Measurements from ENCODE around the gene BGLAP.
"Not testable (repeated sequence)": the region's sequence is repeated elsewhere in the genome, so short reads cannot be mapped to it uniquely, and the experiment has no call there.

Gene BGLAP

DNA sequence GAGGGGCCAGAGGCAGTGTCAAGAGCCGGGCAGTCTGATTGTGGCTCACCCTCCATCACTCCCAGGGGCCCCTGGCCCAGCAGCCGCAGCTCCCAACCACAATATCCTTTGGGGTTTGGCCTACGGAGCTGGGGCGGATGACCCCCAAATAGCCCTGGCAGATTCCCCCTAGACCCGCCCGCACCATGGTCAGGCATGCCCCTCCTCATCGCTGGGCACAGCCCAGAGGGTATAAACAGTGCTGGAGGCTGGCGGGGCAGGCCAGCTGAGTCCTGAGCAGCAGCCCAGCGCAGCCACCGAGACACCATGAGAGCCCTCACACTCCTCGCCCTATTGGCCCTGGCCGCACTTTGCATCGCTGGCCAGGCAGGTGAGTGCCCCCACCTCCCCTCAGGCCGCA lies at the start of gene BGLAP:
BGLAP (plus strand) TSS at position 259 of the 400 bp plus-strand sequence; CDS start at position 307, 48 bp downstream.
- DNase-seq (ENCODE audit: low read depth, low spot score), result no peak

DNA sequence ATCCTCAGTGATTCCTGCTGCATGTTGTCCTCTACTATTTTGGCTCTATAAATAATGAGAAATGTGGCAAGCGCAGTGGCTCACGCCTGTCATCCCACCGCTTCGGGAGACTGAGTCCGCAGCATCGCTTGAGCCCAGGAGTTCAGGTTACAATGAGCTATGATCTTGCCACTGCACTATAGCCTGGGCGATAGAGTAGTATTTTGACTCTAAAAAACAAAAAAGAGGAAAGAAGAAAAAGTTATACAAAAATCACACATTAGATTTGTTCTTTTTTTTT lies 48.8 kb upstream of the BGLAP start:
- DNase-seq (ENCODE audit: low read depth, low spot score), result no peak

DNA sequence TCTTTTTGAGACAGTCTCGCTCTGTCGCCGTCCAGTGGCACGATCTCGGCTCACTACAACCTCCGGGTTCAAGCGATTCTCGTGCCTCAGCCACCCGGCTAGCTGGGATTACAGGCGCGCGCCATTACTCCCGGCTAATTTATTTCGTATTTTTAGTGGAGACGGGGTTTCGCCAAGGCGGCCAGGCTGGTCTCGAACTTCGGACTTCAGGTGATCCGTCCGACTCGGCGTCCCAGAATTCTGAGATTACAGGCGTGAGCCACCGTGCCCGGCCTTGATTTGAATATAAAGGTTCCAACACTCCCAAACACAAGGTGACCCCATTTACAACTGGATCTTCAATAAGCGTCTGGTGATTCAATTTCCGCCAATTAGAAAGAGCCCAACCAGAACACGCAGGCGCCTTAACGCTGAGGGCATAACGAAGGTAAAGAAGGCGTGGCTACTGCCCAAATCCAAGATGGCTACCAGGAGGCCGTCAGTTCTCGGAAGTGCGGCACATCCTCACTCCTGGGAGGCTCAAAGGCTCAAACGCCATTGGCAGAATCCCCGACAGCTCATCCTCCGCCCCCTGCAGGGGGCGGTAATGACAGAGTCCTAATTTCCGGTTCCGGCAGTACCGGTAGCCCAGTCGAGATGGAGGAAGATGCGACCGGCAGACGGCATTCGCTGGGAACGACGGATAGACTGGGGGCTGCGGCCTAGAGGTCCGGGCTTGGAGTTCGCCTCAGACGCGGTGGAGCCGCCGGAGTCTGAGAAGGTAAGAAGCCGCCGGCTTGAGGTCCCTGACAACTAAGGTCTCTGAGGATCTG lies 48.3 kb upstream of the BGLAP start, which contains the start of gene SLC25A44:
SLC25A44 (plus strand) TSS at position 617 of the 812 bp plus-strand sequence. CDS start 5,744 bp downstream, outside the sequence.
- peak; percentile 99 for DNase-seq (ENCODE audit: low read depth, low spot score)

DNA sequence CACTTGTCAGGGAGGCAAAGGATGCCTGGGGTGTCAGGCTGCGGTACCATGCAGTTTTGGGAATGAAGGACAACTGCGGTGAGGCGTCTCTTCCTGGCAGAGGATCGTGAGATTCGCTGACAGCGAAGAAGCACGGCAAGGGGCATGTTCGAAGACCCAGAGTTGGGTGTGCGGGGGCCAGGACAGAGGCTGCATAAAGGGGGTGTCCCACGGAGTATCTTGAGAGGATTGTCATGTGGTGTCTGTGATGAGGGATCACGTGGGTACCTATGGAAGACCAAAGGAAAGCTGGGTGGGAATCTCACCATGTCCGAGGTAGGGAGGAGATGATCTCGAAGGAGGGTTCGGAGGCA lies 47.7 kb upstream of the BGLAP start:
- DNase-seq (ENCODE audit: low read depth, low spot score), result no peak

DNA sequence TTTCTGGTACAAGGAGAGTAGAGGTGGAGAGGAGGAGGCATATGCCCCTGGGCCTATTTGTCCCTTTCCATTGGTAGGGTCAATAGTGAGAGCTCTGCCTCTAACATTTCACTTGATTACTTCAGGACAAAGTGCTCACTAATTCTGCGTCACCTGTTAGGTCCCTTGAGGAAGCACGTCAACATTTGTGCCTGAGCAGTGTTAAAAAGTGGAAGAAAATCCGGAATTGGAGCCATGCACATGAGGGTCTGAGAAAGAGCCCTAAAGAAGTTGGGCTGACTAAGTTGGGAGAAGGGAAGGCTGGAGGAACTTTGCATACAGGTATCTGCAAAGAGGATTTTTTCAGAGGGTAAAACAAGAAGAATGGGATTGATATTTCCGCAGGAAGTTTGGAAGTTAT lies 46.1 kb upstream of the BGLAP start:
- DNase-seq (ENCODE audit: low read depth, low spot score), result no peak

DNA sequence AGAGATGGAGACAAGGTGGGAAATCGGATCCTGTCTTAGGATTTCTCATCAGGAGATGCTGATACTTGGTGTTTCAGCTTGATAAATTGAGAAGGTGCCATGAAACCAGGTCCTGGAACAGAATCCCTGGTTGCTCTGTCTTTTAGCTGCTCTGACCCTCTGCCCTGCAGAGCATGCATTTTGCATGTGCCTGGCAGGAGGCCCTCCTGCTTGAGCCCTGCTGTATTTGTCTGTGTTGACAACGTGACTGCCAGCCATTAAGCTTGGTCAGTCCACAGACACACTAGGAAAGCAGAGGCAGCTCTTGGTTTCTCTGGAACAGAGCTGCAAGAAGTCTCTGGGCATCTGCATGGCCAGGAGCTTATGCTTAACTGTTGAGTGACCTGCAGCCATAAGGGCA lies 45.5 kb upstream of the BGLAP start:
- DNase-seq (ENCODE audit: low read depth, low spot score), result no peak

DNA sequence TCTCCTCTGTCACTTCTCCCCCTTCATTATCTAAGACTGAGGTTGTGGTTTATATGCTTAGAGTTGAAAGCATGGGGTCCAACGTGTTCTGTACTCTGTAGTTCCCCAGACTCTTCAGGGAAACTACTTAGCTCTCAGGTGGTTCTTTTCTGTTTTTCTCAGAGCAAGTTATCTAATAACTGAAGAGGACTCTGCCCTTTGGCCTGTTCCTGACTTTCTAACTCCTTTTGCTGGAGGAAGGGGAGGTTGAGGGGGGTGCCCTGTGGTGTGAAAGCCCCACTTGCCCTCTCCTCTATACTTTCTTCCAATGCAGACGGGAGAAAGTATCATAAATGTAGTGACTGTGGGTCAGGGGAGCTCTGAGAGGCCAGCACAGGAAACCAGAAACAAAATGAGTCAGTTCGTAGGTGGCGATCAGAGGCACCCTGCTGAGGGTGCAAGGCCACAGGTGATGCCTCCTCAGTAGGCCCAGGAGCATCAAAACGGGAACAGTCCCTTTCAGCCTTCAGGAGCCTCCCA lies 43.1 kb upstream of the BGLAP start:
- no peak for DNase-seq (ENCODE audit: low read depth, low spot score)

DNA sequence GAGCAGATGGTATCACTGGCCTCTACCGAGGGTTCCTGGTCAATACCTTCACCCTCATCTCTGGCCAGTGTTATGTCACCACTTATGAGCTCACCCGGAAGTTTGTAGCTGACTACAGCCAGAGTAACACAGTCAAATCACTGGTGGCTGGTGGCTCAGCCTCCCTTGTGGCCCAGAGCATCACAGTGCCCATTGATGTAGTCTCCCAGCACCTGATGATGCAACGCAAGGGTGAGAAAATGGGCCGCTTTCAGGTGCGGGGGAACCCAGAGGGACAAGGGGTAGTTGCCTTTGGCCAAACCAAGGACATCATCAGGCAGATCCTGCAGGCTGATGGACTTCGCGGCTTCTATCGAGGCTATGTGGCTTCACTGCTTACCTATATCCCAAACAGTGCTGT lies 41.9 kb upstream of the BGLAP start:
- DNase-seq (ENCODE audit: low read depth, low spot score), result no peak

DNA sequence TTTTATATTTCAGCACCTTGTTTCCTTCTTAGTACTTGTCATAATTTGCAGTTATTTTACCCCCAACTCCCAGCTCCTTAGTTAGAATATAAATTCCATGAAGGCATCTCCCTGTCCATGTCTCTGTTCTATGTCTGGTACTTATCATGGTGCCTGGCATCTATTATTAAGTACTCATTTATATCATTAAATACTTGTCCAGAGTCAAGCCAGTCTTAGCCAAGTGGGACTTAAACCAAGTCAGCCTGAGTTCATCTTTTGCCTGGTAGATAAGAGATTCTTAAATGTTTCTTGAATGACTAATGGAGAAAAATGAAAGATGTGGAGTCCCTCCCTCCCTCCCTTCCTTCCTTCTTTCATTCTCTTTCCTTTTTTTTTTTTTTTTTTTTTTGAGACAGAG lies 38.7 kb upstream of the BGLAP start:
- no peak for DNase-seq (ENCODE audit: low read depth, low spot score)

DNA sequence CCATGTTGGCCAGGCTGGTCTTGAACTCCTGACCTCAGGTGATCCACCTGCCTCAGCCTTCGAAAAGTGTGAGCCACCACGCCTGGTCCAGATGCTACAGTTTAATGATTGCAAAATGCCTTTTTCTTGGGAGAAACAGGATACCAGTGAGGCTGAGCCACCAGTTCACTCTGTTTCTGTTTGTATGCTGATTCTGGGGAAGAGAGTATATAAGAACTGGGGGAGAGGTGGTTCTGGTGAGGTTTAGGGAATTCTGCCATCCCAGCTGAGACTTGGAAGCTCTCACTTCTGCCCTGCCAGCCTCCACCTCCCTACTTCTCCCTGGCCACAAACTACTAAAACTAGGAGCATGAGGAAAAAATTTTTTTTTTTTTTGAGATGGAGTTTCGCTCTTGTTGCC lies 37.3 kb upstream of the BGLAP start:
- no peak for DNase-seq (ENCODE audit: low read depth, low spot score)

DNA sequence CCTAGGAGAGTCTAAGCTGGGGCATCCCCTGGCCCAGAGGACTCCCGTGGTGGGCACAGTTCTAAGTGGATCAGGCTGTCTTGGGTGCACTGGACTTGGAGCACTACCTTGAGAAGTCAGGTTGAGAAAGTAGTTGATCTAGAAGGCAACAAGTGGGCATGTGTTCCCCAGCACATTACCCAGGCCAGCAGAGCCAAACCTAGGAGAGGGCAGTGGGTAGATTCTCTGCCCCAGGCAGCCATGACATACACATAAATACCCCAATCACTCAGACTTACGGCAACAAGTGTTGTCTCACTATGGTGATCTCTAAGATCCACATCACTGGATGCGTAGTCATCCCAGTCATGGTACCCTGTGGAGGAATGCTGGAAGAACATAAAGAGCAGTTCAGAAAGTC lies 30.7 kb upstream of the BGLAP start:
- no peak for DNase-seq (ENCODE audit: low read depth, low spot score)

DNA sequence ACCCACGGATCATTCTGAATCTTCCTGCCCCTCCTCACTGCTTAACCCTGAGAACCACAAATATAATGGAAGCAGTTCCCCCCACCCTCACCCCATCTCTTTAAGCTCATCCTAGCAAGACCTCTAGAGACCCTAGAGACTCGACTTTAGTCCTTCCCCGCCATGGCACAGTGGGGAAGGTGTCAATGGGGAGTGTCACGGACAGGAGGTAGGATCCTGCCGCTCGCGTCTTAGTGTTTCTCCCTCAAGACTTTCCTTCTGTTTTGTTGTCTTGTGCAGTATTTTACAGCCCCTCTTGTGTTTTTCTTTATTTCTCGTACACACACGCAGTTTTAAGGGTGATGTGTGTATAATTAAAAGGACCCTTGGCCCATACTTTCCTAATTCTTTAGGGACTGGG lies 29.9 kb upstream of the BGLAP start:
- DNase-seq (ENCODE audit: low read depth, low spot score), result no peak

DNA sequence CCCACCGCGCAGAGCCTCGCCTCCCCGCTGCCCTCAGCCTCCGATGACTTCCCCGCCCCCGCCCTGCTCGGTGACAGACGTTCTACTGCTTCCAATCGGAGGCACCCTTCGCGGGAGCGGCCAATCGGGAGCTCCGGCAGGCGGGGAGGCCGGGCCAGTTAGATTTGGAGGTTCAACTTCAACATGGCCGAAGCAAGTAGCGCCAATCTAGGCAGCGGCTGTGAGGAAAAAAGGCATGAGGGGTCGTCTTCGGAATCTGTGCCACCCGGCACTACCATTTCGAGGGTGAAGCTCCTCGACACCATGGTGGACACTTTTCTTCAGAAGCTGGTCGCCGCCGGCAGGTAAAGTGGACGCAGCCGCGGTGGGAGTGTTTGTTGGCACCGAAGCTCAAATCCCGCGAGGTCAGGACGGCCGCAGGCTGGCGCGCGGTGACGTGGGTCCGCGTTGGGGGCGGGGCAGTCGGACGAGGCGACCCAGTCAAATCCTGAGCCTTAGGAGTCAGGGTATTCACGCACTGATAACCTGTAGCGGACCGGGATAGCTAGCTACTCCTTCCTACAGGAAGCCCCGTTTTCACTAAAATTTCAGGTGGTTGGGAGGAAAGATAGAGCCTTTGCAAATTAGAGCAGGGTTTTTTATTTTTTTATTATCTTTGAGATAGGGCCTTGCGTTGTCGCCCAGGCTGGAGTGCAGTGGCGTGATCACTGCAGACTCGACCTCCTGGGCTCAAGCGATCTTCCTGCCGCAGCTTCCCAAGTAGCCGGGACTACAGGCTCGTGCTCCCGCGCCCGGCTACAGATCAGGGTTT lies 28.9 kb upstream of the BGLAP start, which contains the start of gene PMF1:
PMF1 (plus strand) TSS at position 175 of the 811 bp plus-strand sequence; CDS start at position 184, 9 bp downstream.
- peak; percentile 91 for DNase-seq (ENCODE audit: low read depth, low spot score)

DNA sequence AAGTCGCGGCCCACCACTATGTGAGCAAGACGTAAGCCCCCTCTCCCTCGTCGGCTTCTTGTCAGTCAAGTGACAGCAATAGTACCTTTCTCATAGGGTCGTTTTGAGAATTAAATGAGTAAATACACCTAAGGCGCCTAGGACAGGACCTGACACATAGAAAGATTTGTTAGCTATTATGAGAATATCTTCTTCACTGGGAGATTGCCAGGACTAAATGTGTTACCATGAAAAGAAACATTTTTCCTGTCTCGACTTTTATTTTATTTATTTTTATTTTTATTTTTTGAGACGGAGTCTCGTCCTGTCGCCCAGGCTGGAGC lies 28.4 kb upstream of the BGLAP start:
- DNase-seq (ENCODE audit: low read depth, low spot score), result no peak

DNA sequence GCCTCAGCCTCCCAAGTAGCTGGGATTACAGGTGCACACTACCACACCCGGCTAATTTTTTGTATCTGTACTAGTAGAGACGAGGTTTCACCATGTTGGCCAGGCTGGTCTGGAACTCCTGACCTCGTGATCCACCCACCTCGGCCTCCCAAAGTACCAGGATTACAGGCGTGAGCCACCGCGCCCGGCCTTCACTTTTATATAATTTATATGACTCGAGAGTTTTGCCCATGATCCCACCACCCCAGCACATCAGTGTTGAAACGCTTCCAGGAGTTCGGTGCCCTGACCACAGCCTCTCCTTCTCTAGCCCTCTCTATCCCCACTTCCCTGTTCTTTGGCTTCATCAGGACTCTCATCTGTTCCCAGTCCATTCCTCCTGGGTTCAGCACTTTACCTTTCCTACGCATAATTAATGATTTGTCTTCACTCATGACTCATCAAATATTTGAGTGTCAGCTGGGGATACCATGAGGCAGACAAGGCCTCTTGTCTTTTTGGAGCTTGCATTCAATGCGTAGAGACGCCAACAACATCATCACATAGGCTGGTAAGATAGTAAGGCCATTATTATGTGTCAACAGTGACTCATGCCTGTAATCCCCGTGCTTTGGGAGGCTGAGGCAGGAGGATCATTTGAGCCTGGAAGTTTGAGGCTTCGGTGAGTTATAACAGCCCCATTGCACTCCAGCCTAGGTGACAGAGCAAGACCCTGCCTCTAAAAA lies 27.8 kb upstream of the BGLAP start:
- DNase-seq (ENCODE audit: low read depth, low spot score), result no peak

DNA sequence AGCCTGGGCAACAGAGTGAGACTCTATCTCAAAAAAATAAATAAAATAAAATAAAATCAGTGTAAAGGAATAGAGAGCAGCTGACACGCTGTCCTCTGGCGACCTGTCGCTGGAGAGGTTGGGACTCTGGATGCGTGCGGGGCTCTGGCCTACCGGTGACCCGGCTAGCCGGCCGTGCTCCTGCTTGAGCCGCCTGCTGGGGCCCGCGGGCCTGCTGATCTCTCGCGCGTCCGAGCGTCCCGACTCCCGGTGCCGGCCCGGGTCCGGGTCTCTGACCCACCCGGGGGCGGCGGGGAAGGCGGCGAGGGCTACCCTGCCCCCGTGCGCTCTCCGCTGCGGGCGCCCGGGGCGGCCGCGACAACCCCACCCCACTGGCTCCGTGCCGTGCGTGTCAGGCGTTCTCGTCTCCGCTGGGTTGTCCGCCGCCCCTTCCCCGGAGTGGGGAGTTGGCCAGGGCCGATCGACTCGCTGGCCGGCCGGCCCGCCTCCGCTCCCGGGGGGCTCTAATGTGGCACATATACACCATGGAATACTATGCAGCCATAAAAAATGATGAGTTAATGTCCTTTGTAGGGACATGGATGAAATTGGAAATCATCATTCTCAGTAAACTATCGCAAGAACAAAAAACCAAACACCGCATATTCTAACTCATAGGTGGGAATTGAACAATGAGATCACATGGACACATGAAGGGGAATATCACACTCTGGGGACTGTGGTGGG lies 25.5 kb upstream of the BGLAP start:
- not testable (repeated sequence) for DNase-seq (ENCODE audit: low read depth, low spot score)

DNA sequence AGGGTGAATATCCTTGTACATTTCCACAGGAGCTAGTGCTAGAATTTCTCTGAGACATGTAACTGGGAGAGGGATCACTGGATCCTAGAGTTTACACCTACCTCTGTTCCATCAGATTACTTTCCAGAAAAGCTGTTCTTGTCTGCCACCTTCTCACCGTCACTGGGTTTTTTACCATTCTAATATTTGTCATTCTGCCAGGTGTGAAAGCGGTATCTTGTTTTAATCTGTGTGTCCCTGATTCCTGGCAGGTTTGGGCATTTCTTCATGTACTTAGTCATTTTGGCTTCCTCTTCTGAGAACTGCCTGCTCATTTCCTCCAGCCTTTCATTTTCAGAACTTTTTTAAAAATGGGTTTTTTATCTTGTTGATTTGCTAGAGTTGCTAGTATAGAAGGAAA lies 24.1 kb upstream of the BGLAP start:
- DNase-seq (ENCODE audit: low read depth, low spot score), result no peak

DNA sequence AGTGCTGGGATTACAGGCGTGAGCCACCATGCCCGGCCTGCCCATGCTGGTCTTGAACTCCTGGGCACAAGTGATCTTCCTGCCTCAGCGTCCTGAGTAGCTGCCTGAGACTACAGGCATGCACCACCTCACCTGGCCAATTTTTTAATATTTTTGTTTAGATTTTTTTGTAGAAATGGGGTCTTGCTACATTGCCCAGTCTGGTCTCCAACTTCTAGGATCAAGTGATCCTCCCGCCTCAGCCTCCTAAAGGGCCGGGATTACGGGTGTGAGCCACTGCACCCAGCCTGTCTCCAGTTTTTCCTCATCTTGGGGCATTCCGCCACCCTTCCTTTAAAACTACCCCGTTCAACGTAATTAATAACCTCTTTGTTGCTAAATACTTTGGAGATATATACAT lies 21.8 kb upstream of the BGLAP start:
- DNase-seq (ENCODE audit: low read depth, low spot score), result no peak

DNA sequence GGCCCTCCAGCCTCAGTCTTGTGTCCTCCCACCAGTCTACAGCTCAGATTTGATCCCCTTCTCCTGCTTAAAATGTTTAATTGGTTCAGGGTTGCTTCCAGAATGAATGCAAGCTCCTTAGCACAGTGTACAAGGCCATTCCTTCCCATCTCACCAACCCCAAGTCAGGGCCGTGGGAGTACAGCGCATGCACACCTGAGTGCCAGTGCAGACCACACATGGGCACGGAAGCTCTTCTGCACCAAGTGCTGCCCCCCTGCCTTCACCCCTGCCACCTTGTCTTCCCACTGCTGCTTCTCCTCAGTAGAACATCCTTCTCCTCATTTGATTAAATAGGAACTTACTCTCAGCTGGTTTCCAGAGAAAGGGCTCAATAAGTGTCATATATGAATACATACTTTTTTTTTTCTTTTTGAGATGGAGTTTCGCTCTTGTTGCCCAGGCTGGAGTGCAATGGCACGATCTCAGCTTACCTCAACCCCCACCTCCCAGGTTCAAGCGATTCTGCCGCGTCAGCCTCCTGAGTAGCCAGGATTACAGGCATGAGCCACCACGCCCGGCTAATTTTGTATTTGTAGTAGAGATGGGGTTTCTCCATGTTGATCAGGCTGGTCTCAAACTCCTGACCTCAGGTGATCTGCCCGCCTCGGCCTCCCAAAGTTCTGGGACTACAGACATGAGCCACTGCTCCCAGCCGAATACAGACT lies 19.8 kb upstream of the BGLAP start:
- no peak for DNase-seq (ENCODE audit: low read depth, low spot score)

DNA sequence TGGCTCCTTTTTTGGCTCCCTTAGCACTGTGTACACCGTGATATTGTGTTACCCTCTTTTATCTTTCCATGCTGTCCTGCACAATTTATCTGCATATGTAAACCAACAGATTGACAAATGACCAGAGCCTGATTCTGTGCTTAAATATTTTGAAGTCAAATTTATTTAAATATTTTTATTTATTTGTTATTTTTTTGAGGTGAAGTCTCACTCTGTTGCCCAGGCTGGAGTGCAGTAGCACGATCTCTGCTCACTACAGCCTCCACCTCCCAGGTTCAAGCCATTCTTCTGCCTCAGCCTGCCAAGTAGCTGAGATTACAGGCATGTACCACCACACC lies 16.3 kb upstream of the BGLAP start:
- no peak for DNase-seq (ENCODE audit: low read depth, low spot score)

DNA sequence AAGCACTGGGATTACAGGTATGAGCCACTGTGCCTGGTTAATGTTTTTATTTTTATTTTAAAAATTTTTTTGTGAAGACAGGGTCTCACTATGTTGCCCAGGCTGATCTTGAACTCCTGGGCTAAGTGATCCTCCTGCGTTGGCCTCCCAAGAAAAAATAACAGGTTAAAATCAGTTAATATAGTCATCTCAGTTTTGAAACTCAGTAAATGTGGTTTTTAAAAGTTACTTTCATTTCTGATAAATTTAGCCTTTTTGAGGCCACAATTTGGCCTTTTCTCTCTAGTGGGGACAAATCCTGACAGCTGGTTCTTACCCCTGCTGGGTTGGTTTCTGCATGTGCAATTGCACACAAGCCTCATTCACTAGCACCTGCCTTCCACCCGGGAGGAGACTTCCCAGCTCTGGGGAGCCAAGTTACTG lies 15.9 kb upstream of the BGLAP start:
- DNase-seq (ENCODE audit: low read depth, low spot score), result no peak
